HCT116 (cell line): Measurements from ENCODE around the gene HBP1. TPM values are rescaled to one million over a fixed set of nuclear protein-coding genes. Genes with fewer than 3 reads are reported as not detected.

ENCODE experiments used
- ATAC-seq: fragments of 200-7000 bp; cut with Tn5 transposase; 2 replicates; pipeline ENCODE4 v1.9.1; 2020; ENCODE audit warnings: mild to moderate bottlenecking, moderate library complexity
- BruUV-seq: library from RNA; stranded (reverse); fragments of 400-500 nt; replicated peaks from 2 replicates; lab custom pipeline; 2021; lab: Mats Ljungman, UMichigan
- CTCF ChIA-PET: fragments of 300-600 bp; sonication (Branson Sonifier 250); formaldehyde crosslinking; loops from one replicate; lab custom pipeline; 2021; ENCODE audit warnings: antibody characterized with exemption; lab: Charles Lee
- POLR2A ChIA-PET: fragments of 300-600, 350-600 bp; sonication (Branson Sonifier 250); formaldehyde crosslinking; loops from one replicate; lab custom pipeline; 2021; ENCODE audit warnings: antibody characterized with exemption; lab: Charles Lee
- RAD21 ChIA-PET, 2 experiments: fragments of 300-600 bp; sonication (Branson Sonifier 250); formaldehyde crosslinking; loops; one replicate each; lab custom pipeline; 2023; ENCODE audit warnings: low total read pairs in 2 of 2; ENCODE audit not compliant: uncharacterized antibody in 2 of 2, unreplicated experiment in 2 of 2, low non-redundant PET in 1 of 2; lab: Charles Lee
- DNase-seq: peaks from one replicate; pipeline ENCODE4 v3.0.0-alpha.2; 2010; ENCODE audit warnings: low read depth, low spot score
- H2AFZ ChIP-seq: fragments of 200-600 bp; shearing (Covaris generic), sonication (generic); 2 replicates; pipeline ENCODE4 v1.6.1; 2017; ENCODE audit warnings: low read depth, mixed run types, mixed read lengths, antibody characterized with exemption, low read length; ENCODE audit not compliant: poor library complexity, severe bottlenecking
- H3K27ac ChIP-seq: 2 replicates; pipeline ENCODE4 v1.5.1; 2012; ENCODE audit warnings: low read depth, low read length
- H3K27me3 ChIP-seq: fragments of 200-600 bp; sonication (generic); 2 replicates; pipeline ENCODE4 v1.6.1; 2016; ENCODE audit warnings: mixed run types, low read length, mixed read lengths; ENCODE audit not compliant: insufficient read depth
- H3K36me3 ChIP-seq, 2 experiments: fragments of 200-500 bp in 1 of 2; fragments of 200-600 bp in 1 of 2; sonication (Bioruptor generic) in 1 of 2; sonication (generic) in 1 of 2; 2 replicates each; pipeline versions ENCODE4 v1.5.1 to v1.6.1; 2014 to 2016; ENCODE audit warnings: low read length in 2 of 2, inconsistent platforms in 1 of 2, mixed read lengths in 1 of 2, mixed run types in 1 of 2; ENCODE audit not compliant: insufficient read depth in 2 of 2, control insufficient read depth in 1 of 2
- H3K4me1 ChIP-seq, 2 experiments: fragments of 200-600 bp in 1 of 2; sonication (generic) in 1 of 2; 2 replicates each; pipeline versions ENCODE4 v1.5.1 to v1.6.1; 2012 to 2017; ENCODE audit warnings: low read length in 2 of 2, inconsistent platforms in 1 of 2, mild to moderate bottlenecking in 1 of 2, mixed read lengths in 1 of 2, mixed run types in 1 of 2, moderate library complexity in 1 of 2; ENCODE audit not compliant: insufficient read depth in 2 of 2, control insufficient read depth in 1 of 2
- H3K4me2 ChIP-seq: fragments of 200-600 bp; sonication (generic); 2 replicates; pipeline ENCODE4 v1.6.1; 2017; ENCODE audit warnings: mixed run types, low read length, mixed read lengths
- H3K4me3 ChIP-seq, 2 experiments: fragments of 200-600 bp in 1 of 2; sonication (generic) in 1 of 2; replicated peaks in 1 of 2; 2 replicates each; pipeline ENCODE4 v1.5.1; 2011 to 2016; ENCODE audit warnings: low read length in 2 of 2, control low read depth in 1 of 2, low read depth in 1 of 2, mild to moderate bottlenecking in 1 of 2, mixed read lengths in 1 of 2, mixed run types in 1 of 2
- H3K79me2 ChIP-seq: fragments of 200-600 bp; sonication (generic); 2 replicates; pipeline ENCODE4 v1.6.1; 2017; ENCODE audit warnings: mild to moderate bottlenecking, mixed run types, low read length, moderate library complexity, mixed read lengths; ENCODE audit not compliant: insufficient read depth
- H3K9ac ChIP-seq: fragments of 200-600 bp; sonication (generic); 2 replicates; pipeline ENCODE4 v1.6.1; 2016; ENCODE audit warnings: low read length, mixed read lengths
- H3K9me2 ChIP-seq: fragments of 200-600 bp; sonication (generic), shearing (Covaris generic); 2 replicates; pipeline ENCODE4 v1.6.1; 2017; ENCODE audit warnings: mixed run types, mild to moderate bottlenecking, moderate library complexity; ENCODE audit not compliant: insufficient read depth
- H3K9me3 ChIP-seq, 2 experiments: fragments of 200-500 bp in 1 of 2; fragments of 200-600 bp in 1 of 2; sonication (Bioruptor generic) in 1 of 2; sonication (generic) in 1 of 2; 2 replicates each; pipeline ENCODE4 v1.6.1; 2014 to 2017; ENCODE audit warnings: low read length in 2 of 2, mixed read lengths in 2 of 2, inconsistent platforms in 1 of 2, low read depth in 1 of 2, mild to moderate bottlenecking in 1 of 2, mixed run types in 1 of 2, moderate library complexity in 1 of 2; ENCODE audit not compliant: control insufficient read depth in 1 of 2, insufficient read depth in 1 of 2
- H4K20me1 ChIP-seq: fragments of 200-600 bp; sonication (generic), shearing (Covaris generic); 2 replicates; pipeline ENCODE4 v1.6.1; 2017; ENCODE audit warnings: mixed run types, mild to moderate bottlenecking, moderate library complexity; ENCODE audit not compliant: insufficient read depth
- EGR1 ChIP-seq: IDR thresholded peaks from 2 replicates; pipeline ENCODE4 v1.6.1; 2012; ENCODE audit warnings: low read depth
- ELF1 ChIP-seq: IDR thresholded peaks from 2 replicates; pipeline ENCODE4 v1.6.1; 2012; ENCODE audit warnings: low read depth, borderline replicate concordance
- EZH2 ChIP-seq: fragments of 200-600 bp; sonication (generic); IDR thresholded peaks from 2 replicates; pipeline ENCODE4 v1.6.1; 2017; ENCODE audit warnings: antibody characterized with exemption, mixed run types
- EZH2phosphoT487 ChIP-seq: fragments of 200-600 bp; IDR thresholded peaks from 2 replicates; pipeline ENCODE4 v1.6.1; 2018; ENCODE audit warnings: antibody characterized with exemption, borderline replicate concordance
- FOSL1 ChIP-seq: IDR thresholded peaks from 2 replicates; pipeline ENCODE4 v1.6.1; 2012; ENCODE audit warnings: low read depth
- JUND ChIP-seq: IDR thresholded peaks from 2 replicates; pipeline ENCODE4 v1.6.1; 2012
- POLR2A ChIP-seq: IDR thresholded peaks from 2 replicates; pipeline ENCODE4 v1.7.0; 2011; ENCODE audit warnings: borderline replicate concordance; ENCODE audit not compliant: insufficient read depth, insufficient read length; ENCODE audit errors: extremely low read depth
- POLR2AphosphoS5 ChIP-seq: IDR thresholded peaks from 2 replicates; pipeline ENCODE4 v1.6.1; 2011; ENCODE audit warnings: mild to moderate bottlenecking, low read depth, low read length, moderate library complexity
- SRF ChIP-seq: IDR thresholded peaks from 2 replicates; pipeline ENCODE4 v1.6.1; 2012; ENCODE audit warnings: low read depth
- TCF7L2 ChIP-seq: IDR thresholded peaks from 2 replicates; pipeline ENCODE4 v1.7.0; 2011; ENCODE audit warnings: borderline replicate concordance, inconsistent platforms; ENCODE audit not compliant: insufficient read depth, insufficient read length; ENCODE audit errors: extremely low read depth
- YY1 ChIP-seq: IDR thresholded peaks from 2 replicates; pipeline ENCODE4 v1.6.1; 2011; ENCODE audit warnings: low read length, low read depth, moderate library complexity, mild to moderate bottlenecking; ENCODE audit not compliant: insufficient replicate concordance; ENCODE audit errors: extremely low read depth
- ZFX ChIP-seq: fragments of 450-650 bp; IDR thresholded peaks from 2 replicates; pipeline ENCODE4 v1.6.1; 2017
- intact Hi-C: fragments of 100-400 bp; cut with micrococcal nuclease; formaldehyde crosslinking; loops from 2 replicates; pipeline ENCODE4 v1.10.0; 2022
- total RNA-seq: library from RNA; stranded (reverse); gene quantifications from one replicate; pipeline ENCODE4 v1.2.1, GENCODE V29; 2021; ENCODE audit not compliant: unreplicated experiment
- TF ChIP-seq, protein P1 (sequence below): IDR thresholded peaks from 2 replicates; pipeline ENCODE4 v1.6.1; 2012; ENCODE audit warnings: low read depth
- TF ChIP-seq, protein P2 (sequence below), 3 experiments: fragments of 200-600 bp in 1 of 3; sonication (generic) in 1 of 3; IDR thresholded peaks in 2 of 3; conservative IDR thresholded peaks in 1 of 3; 2 replicates each; pipeline ENCODE4 v1.5.1; 2012 to 2017; ENCODE audit warnings: low read depth in 2 of 3, low read length in 2 of 3, antibody characterized with exemption in 1 of 3, borderline replicate concordance in 1 of 3, control low read depth in 1 of 3, mild to moderate bottlenecking in 1 of 3, mixed read lengths in 1 of 3, mixed run types in 1 of 3, moderate library complexity in 1 of 3; ENCODE audit not compliant: insufficient read depth in 1 of 3
- TF ChIP-seq, protein P3 (sequence below): IDR thresholded peaks from 2 replicates; pipeline ENCODE4 v1.6.1; 2012

The HBP1 gene
- total RNA-seq, 1 experiment from 2014 or later: 24.3 TPM

DNA sequence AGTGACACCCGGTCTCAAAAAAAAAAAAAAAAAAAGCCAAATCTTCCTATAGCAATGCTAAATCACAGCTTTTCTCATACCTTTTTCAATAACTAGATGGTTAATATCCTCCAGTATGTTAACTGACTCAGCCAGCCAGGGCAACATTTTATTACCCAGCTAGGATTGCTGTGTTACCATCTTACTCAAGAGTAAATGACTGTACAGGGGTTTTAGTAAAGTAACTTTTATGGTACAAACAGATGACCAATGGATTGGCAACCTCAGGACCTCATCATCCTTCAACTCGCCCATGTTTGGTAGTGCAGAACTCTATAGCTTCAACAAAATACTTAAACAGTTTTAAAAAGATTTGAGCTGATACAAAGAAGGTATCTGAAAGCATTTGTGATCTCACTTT is 59.5 kb downstream of the HBP1 start:
- Histone ChIP-seq H3K9me3 (no peaks in the 10 kb centered on the region), H3K4me2 (no peak overlapping the region), H3K4me3 (no peak overlapping the region), H3K9ac (no peak overlapping the region), H3K27me3 (no peaks in the 10 kb centered on the region), H3K36me3 (no peaks in the 10 kb centered on the region), H2AFZ (no peak overlapping the region), H3K4me1 (peaks cover 0 to 3% of the 10 kb centered on the region in 2 experiments; a peak in 1 of 4 replicates), H3K9me2 (no peaks in the 10 kb centered on the region), H3K27ac (no peak overlapping the region), H4K20me1 (no peaks in the 10 kb centered on the region), H3K79me2 (no peaks in the 10 kb centered on the region)
- intact Hi-C loops: no loop called here
- ChIA-PET CTCF (no interaction called here), RAD21 (no interaction called here), POLR2A (no interaction called here)
- no TSS peak for BruUV-seq
- DNase-seq (no peak), ATAC-seq (no peak)
- TF ChIP-seq JUND (no peak), ELF1 (no peak), ZFX (no peak), FOSL1 (no peak), SRF (no peak)
- TF ChIP-seq, protein P1, sequence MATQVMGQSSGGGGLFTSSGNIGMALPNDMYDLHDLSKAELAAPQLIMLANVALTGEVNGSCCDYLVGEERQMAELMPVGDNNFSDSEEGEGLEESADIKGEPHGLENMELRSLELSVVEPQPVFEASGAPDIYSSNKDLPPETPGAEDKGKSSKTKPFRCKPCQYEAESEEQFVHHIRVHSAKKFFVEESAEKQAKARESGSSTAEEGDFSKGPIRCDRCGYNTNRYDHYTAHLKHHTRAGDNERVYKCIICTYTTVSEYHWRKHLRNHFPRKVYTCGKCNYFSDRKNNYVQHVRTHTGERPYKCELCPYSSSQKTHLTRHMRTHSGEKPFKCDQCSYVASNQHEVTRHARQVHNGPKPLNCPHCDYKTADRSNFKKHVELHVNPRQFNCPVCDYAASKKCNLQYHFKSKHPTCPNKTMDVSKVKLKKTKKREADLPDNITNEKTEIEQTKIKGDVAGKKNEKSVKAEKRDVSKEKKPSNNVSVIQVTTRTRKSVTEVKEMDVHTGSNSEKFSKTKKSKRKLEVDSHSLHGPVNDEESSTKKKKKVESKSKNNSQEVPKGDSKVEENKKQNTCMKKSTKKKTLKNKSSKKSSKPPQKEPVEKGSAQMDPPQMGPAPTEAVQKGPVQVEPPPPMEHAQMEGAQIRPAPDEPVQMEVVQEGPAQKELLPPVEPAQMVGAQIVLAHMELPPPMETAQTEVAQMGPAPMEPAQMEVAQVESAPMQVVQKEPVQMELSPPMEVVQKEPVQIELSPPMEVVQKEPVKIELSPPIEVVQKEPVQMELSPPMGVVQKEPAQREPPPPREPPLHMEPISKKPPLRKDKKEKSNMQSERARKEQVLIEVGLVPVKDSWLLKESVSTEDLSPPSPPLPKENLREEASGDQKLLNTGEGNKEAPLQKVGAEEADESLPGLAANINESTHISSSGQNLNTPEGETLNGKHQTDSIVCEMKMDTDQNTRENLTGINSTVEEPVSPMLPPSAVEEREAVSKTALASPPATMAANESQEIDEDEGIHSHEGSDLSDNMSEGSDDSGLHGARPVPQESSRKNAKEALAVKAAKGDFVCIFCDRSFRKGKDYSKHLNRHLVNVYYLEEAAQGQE: no peak

DNA sequence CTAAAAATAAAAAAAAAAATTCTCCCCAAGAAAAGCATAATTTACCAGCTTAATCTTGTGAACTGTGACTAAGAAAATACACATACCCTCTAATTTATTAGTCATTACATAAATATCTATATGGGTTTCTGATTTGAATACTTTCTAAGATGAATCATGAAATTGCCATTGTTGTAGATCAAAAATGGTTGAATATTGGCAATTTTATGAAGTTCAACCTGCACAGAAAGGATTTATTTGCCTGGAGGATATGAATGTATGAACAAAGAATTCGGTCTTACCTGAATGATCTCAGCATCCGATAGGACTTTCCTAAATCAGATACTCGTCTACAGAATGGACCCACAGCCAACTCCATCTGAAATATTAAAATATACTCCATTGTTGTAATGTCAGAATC is 61.5 kb downstream of the HBP1 start:
- Histone ChIP-seq H3K36me3 (no peaks in the 10 kb centered on the region), H3K27me3 (no peaks in the 10 kb centered on the region), H3K9me3 (no peaks in the 10 kb centered on the region), H3K4me2 (no peak overlapping the region), H3K9ac (no peak overlapping the region), H3K9me2 (no peaks in the 10 kb centered on the region), H4K20me1 (no peaks in the 10 kb centered on the region), H3K27ac (no peak overlapping the region), H2AFZ (no peak overlapping the region), H3K4me3 (no peak overlapping the region), H3K4me1 (peaks cover 0 to 3% of the 10 kb centered on the region in 2 experiments; a peak in 1 of 4 replicates), H3K79me2 (no peaks in the 10 kb centered on the region)
- no TSS peak for BruUV-seq
- ChIA-PET RAD21 (no interaction called here), POLR2A (no interaction called here), CTCF (no interaction called here)
- ATAC-seq (no peak), DNase-seq (no peak)
- TF ChIP-seq EZH2phosphoT487 (no peak), ELF1 (no peak), TCF7L2 (no peak), POLR2A (no peak), YY1 (no peak), POLR2AphosphoS5 (no peak), EZH2 (no peak), FOSL1 (no peak), EGR1 (no peak)
- TF ChIP-seq, protein P2, sequence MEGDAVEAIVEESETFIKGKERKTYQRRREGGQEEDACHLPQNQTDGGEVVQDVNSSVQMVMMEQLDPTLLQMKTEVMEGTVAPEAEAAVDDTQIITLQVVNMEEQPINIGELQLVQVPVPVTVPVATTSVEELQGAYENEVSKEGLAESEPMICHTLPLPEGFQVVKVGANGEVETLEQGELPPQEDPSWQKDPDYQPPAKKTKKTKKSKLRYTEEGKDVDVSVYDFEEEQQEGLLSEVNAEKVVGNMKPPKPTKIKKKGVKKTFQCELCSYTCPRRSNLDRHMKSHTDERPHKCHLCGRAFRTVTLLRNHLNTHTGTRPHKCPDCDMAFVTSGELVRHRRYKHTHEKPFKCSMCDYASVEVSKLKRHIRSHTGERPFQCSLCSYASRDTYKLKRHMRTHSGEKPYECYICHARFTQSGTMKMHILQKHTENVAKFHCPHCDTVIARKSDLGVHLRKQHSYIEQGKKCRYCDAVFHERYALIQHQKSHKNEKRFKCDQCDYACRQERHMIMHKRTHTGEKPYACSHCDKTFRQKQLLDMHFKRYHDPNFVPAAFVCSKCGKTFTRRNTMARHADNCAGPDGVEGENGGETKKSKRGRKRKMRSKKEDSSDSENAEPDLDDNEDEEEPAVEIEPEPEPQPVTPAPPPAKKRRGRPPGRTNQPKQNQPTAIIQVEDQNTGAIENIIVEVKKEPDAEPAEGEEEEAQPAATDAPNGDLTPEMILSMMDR (IDR thresholded peaks at IDR 0.05 in 2 of 3, conservative IDR thresholded peaks at IDR 0.05 in 1 of 3; ENCODE audit: borderline replicate concordance in 1 of 3, insufficient read depth in 1 of 3, low read depth in 2 of 3, low read length in 2 of 3): no peak
- TF ChIP-seq, protein P3, sequence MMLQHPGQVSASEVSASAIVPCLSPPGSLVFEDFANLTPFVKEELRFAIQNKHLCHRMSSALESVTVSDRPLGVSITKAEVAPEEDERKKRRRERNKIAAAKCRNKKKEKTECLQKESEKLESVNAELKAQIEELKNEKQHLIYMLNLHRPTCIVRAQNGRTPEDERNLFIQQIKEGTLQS: no peak
- intact Hi-C loops: no loop called here
